OCI-LY1 (cell line): ENCODE results near the gene EPHA1.

ENCODE experiments used
- H2AFZ ChIP-seq: fragments of 200-600 bp; sonication (generic), shearing (Covaris generic); 2 replicates; pipeline ENCODE4 v1.6.0; 2014; ENCODE audit warnings: antibody characterized with exemption, mild to moderate bottlenecking, low read length
- H3F3A ChIP-seq: fragments of 200-600 bp; sonication (generic), shearing (Covaris generic); 2 replicates; pipeline ENCODE4 v1.6.0; 2014; ENCODE audit warnings: mild to moderate bottlenecking, antibody characterized with exemption, low read length, moderate library complexity; ENCODE audit not compliant: insufficient read depth
- H3K27ac ChIP-seq: fragments of 200-600 bp; sonication (generic); 2 replicates; pipeline ENCODE4 v1.5.1; 2014; ENCODE audit warnings: low read length, mixed run types, mild to moderate bottlenecking, low read depth; ENCODE audit not compliant: poor library complexity, severe bottlenecking
- H3K27me3 ChIP-seq: fragments of 200-600 bp; sonication (generic); 2 replicates; pipeline ENCODE4 v1.6.0; 2014; ENCODE audit warnings: antibody characterized with exemption, mild to moderate bottlenecking, low read length, moderate library complexity; ENCODE audit not compliant: insufficient read depth
- H3K36me3 ChIP-seq: fragments of 200-600 bp; sonication (generic); 2 replicates; pipeline ENCODE4 v1.6.1; 2014; ENCODE audit warnings: mild to moderate bottlenecking, antibody characterized with exemption, low read length, moderate library complexity, mixed read lengths; ENCODE audit not compliant: insufficient read depth
- H3K4me1 ChIP-seq: fragments of 200-600 bp; sonication (generic); 2 replicates; pipeline ENCODE4 v1.5.1; 2014; ENCODE audit warnings: mild to moderate bottlenecking, low read length, moderate library complexity; ENCODE audit not compliant: insufficient read depth, severe bottlenecking
- H3K4me2 ChIP-seq: fragments of 200-600 bp; sonication (generic), shearing (Covaris generic); 2 replicates; pipeline ENCODE4 v1.6.1; 2014; ENCODE audit warnings: low read length
- H3K4me3 ChIP-seq: fragments of 200-600 bp; sonication (generic); 2 replicates; pipeline ENCODE4 v1.5.1; 2014; ENCODE audit warnings: low read length, low read depth, mild to moderate bottlenecking, mixed read lengths; ENCODE audit not compliant: poor library complexity, severe bottlenecking
- H3K79me2 ChIP-seq: fragments of 200-600 bp; shearing (Covaris generic); 2 replicates; pipeline ENCODE4 v1.6.1; 2016; ENCODE audit warnings: mixed run types, low read length, mixed read lengths; ENCODE audit not compliant: insufficient read depth
- H3K9ac ChIP-seq: fragments of 200-600 bp; sonication (generic), shearing (Covaris generic); 2 replicates; pipeline ENCODE4 v1.6.1; 2014; ENCODE audit warnings: mild to moderate bottlenecking, low read length, mixed read lengths
- H3K9me2 ChIP-seq: fragments of 200-600 bp; sonication (generic), shearing (Covaris generic); 2 replicates; pipeline ENCODE4 v1.6.1; 2014; ENCODE audit warnings: low read depth, mild to moderate bottlenecking, low read length, mixed read lengths
- H3K9me3 ChIP-seq: fragments of 200-600 bp; shearing (Covaris generic); 2 replicates; pipeline ENCODE4 v1.6.1; 2014; ENCODE audit warnings: low read length, mixed read lengths
- H4K20me1 ChIP-seq: fragments of 200-600 bp; sonication (generic), shearing (Covaris generic); 2 replicates; pipeline ENCODE4 v1.6.0; 2016; ENCODE audit warnings: mild to moderate bottlenecking, low read length; ENCODE audit not compliant: insufficient read depth
- CTCF ChIP-seq: fragments of 200-600 bp; sonication (generic), shearing (Covaris generic); IDR thresholded peaks from 2 replicates; pipeline ENCODE4 v1.5.1; 2017; ENCODE audit warnings: mild to moderate bottlenecking, antibody characterized with exemption, low read length, moderate library complexity, mixed read lengths
- EZH2 ChIP-seq: fragments of 200-600 bp; sonication (generic), shearing (Covaris generic); IDR thresholded peaks from 2 replicates; pipeline ENCODE4 v1.8.0; 2017; ENCODE audit warnings: borderline replicate concordance, mixed run types, mild to moderate bottlenecking, antibody characterized with exemption, low read length, moderate library complexity, mixed read lengths

The EPHA1 gene

GRCh38 chr7:143343596-143343995, 65.1 kb downstream of the EPHA1 start:
- Histone ChIP-seq H3K9me2 (no peaks in the 10 kb centered on the region), H3K27ac (no peak overlapping the region), H3K36me3 (no peaks in the 10 kb centered on the region), H3K4me3 (no peak overlapping the region), H3K27me3 (0 out of 2 replicates have a peak, but pooled peaks cover 2% of the 10 kb centered on the region), H3K9ac (no peak overlapping the region), H2AFZ (no peak overlapping the region), H3F3A (no peaks in the 10 kb centered on the region), H3K9me3 (no peaks in the 10 kb centered on the region), H4K20me1 (no peaks in the 10 kb centered on the region), H3K4me1 (no peaks in the 10 kb centered on the region), H3K79me2 (no peaks in the 10 kb centered on the region), H3K4me2 (no peak overlapping the region)
- TF ChIP-seq EZH2, result no peak
- TF ChIP-seq CTCF, result no peak

- TF ChIP-seq EZH2 (no peak), CTCF (no peak)
These were observed 66.8 kb downstream of the EPHA1 start for GRCh38 chr7:143341842-143342241.

More at GRCh38 chr7:143341842-143342241, 66.8 kb downstream of the EPHA1 start:
- no peaks in the 10 kb centered on the region for H4K20me1 ChIP-seq
- no peaks in the 10 kb centered on the region for H3F3A ChIP-seq
- no peaks in the 10 kb centered on the region for H3K9me2 ChIP-seq
- no peak overlapping the region for H3K4me3 ChIP-seq
- H3K9me3 ChIP-seq, result no peaks in the 10 kb centered on the region
- H3K4me2 ChIP-seq, result no peak overlapping the region
- no peak overlapping the region for H3K9ac ChIP-seq
- H3K27me3 ChIP-seq, result no peaks in the 10 kb centered on the region
- H3K79me2 ChIP-seq, result no peaks in the 10 kb centered on the region
- no peaks in the 10 kb centered on the region for H3K4me1 ChIP-seq
- no peaks in the 10 kb centered on the region for H3K36me3 ChIP-seq
- no peak overlapping the region for H3K27ac ChIP-seq
- no peak overlapping the region for H2AFZ ChIP-seq
